ENCODE data around the gene RRP8.

Gene RRP8

GRCh38 chr11:6632116-6633073, 29.0 kb upstream of the RRP8 start:
- DNase-seq (ENCODE audit: low read depth in 2 of 2) = no peak

- no peak for DNase-seq (ENCODE audit: low read depth in 2 of 2)
Observed at GRCh38 chr11:6631361-6631890, 28.0 kb upstream of the RRP8 start.

GRCh38 chr11:6630632-6631291, 27.3 kb upstream of the RRP8 start:
- DNase-seq (ENCODE audit: low read depth in 2 of 2) = no peak

GRCh38 chr11:6629892-6630631, 26.6 kb upstream of the RRP8 start:
- no peak for DNase-seq (ENCODE audit: low read depth in 2 of 2)

- DNase-seq (ENCODE audit: low read depth in 2 of 2) = no peak
Observed at GRCh38 chr11:6629573-6629891, 26.1 kb upstream of the RRP8 start.

- no peak for DNase-seq (ENCODE audit: low read depth in 2 of 2)
Observed at GRCh38 chr11:6628526-6628925, 25.1 kb upstream of the RRP8 start.

GRCh38 chr11:6627762-6628241, 24.4 kb upstream of the RRP8 start:
- DNase-seq (ENCODE audit: low read depth in 2 of 2) = no peak

GRCh38 chr11:6626971-6627761, 23.8 kb upstream of the RRP8 start:
- DNase-seq (ENCODE audit: low read depth in 2 of 2) = no peak

GRCh38 chr11:6625832-6626420, 22.5 kb upstream of the RRP8 start:
- DNase-seq (ENCODE audit: low read depth in 2 of 2) = no peak

GRCh38 chr11:6625156-6625831, 21.9 kb upstream of the RRP8 start:
- DNase-seq (ENCODE audit: low read depth in 2 of 2) = no peak

GRCh38 chr11:6623391-6624363, 20.3 kb upstream of the RRP8 start:
- DNase-seq (ENCODE audit: low read depth in 2 of 2) = no peak

GRCh38 chr11:6622261-6623171, 19.1 kb upstream of the RRP8 start:
- DNase-seq (ENCODE audit: low read depth in 2 of 2) = no peak

GRCh38 chr11:6621711-6622211, 18.3 kb upstream of the RRP8 start:
- no peak for DNase-seq (ENCODE audit: low read depth in 2 of 2)

- DNase-seq (ENCODE audit: low read depth in 2 of 2) = no peak
Observed at GRCh38 chr11:6620636-6621035, 17.2 kb upstream of the RRP8 start.

GRCh38 chr11:6619004-6619745, 15.8 kb upstream of the RRP8 start, which contains the start of gene TPP1:
Gene TPP1, minus strand, starts transcription at chr11:6619422. Its CDS starts 22 bp downstream, at chr11:6619400.
- peak; percentile 76 to 80 for DNase-seq (ENCODE audit: low read depth in 2 of 2)

- DNase-seq (ENCODE audit: low read depth in 2 of 2) = peak in 1 of 2 donors; percentile 50
Observed at GRCh38 chr11:6618117-6619003, 14.9 kb upstream of the RRP8 start.
